ENCODE results near the gene MAD2L1. TPM values are rescaled to one million over a fixed set of nuclear protein-coding genes. Genes with fewer than 3 reads are reported as not detected.

MAD2L1 gene
- total RNA-seq (2012; rRNA removed) (13.6 and 32.2 TPM in 2 replicates), polyA plus RNA-seq (2012; rRNA removed) (15.2 and 19.0 TPM in 2 replicates), Bru-seq, nascent RNA (percentile 51 among the genes with signal in this experiment), BruChase-seq, experiment 1, labeled RNA remaining after a 6-hour chase (percentile 53 among the genes with signal in this experiment), BruChase-seq, experiment 2, labeled RNA remaining after a 2-hour chase (percentile 43 among the genes with signal in this experiment)
- polyA plus RNA-seq (2012; cell fraction: cytosol; rRNA removed) = 1.3 and 2.1 TPM in 2 replicates
- polyA plus RNA-seq (2012; cell fraction: nucleus; rRNA removed; ENCODE audit: low replicate concordance) = 0.81 and 3.5 TPM in 2 replicates
- long read RNA-seq, full-length matches to known transcripts = 19 of 19 reads
- long read RNA-seq, partial matches to known transcripts = 0 of 19 reads
- long read RNA-seq, other reads (novel, unspliced or antisense) = 0 of 19 reads

- H2AK5ac ChIP-seq (ENCODE audit: low read depth, low read length) = peak within 1 kb of the TSS; percentile 76
- H2BK20ac ChIP-seq (ENCODE audit: low read depth, low read length) = peak within 1 kb of the TSS; percentile 63
- peak within 1 kb of the TSS; percentile 96 for H3K56ac ChIP-seq (ENCODE audit: extremely low read depth, insufficient read depth, low read length)
- H2BK15ac ChIP-seq (ENCODE audit: low read depth, low read length) = peak within 1 kb of the TSS; percentile 49; the same call in 2 of the 3 replicates
- H4K20me1 ChIP-seq (ENCODE audit: insufficient read depth, low read length) = no peaks in the 10 kb centered on the region
- peak within 1 kb of the TSS; percentile 97 for H3K14ac ChIP-seq (replicated peaks; ENCODE audit: low read depth, low read length)
- intact Hi-C loops (cut with micrococcal nuclease) (no loop called here), dilution Hi-C loops (cut with HindIII; ENCODE audit: low sequenced_read_pairs, unreplicated experiment) (no loop called here), in situ Hi-C loops (cut with MboI; ENCODE audit: low sequenced_read_pairs) (no loop called here)
- H4K5ac ChIP-seq (ENCODE audit: low read depth, low read length) = peak within 1 kb of the TSS; percentile 62
- H3K27ac ChIP-seq (ENCODE audit: insufficient read depth, low read length) = peak within 1 kb of the TSS; percentile 94
- H3K4me3 ChIP-seq (ENCODE audit: insufficient read depth, low read depth, low read length) = peak within 1 kb of the TSS; percentile 64
- peak within 1 kb of the TSS; percentile 80 for H4K91ac ChIP-seq (ENCODE audit: insufficient read depth, low read depth, low read length)
- H3K23ac ChIP-seq (ENCODE audit: low read depth, low read length) = peak within 1 kb of the TSS; percentile 93
- ChIA-PET POLR2A (ENCODE audit: unreplicated experiment) (interaction anchor here (0.5 kb wide), 1 partner anchor 1273 kb away, joined by 3 read pairs; no protein-coding TSS in a partner anchor), CTCF (interaction anchor here (0.6 kb wide), 1 partner anchor 534 kb away, joined by 3 read pairs; no protein-coding TSS in a partner anchor)
- BruUV-seq (replicated peaks) = no TSS peak
- 0% methylated on average over 31 of the region's 65 CpGs; no CpG with 5 or more reads in 1 of the 2 experiments for WGBS, 2 experiments (ENCODE audit: extremely low coverage in 2 of 2, insufficient read length in 1 of 2)
- peak within 1 kb of the TSS; percentile 77 for H2BK5ac ChIP-seq (ENCODE audit: low read depth, low read length, poor library complexity, severe bottlenecking)
- H4K8ac ChIP-seq (ENCODE audit: low read depth in 2 of 2, low read length in 2 of 2) = peak within 1 kb of the TSS; percentile 65 to 96
- ATAC-seq (ENCODE audit: low read depth) = peak; percentile 93
- DNase-seq = peak; percentile 98
- no peaks in the 10 kb centered on the region for H3K9me3 ChIP-seq (ENCODE audit: control insufficient read depth, insufficient read depth, low read length)
- H3K4me2 ChIP-seq (ENCODE audit: low read depth, low read length) = peak within 1 kb of the TSS; percentile 84
- H3K36me3 ChIP-seq (ENCODE audit: control insufficient read depth, insufficient read depth, low read length) = no peaks in the 10 kb centered on the region
- peak within 1 kb of the TSS; percentile 75 for H3K4ac ChIP-seq (ENCODE audit: low read depth, low read length)
- no peaks in the 10 kb centered on the region for H3K27me3 ChIP-seq (ENCODE audit: control insufficient read depth, insufficient read depth, low read length)
- peak within 1 kb of the TSS; percentile 83 for H2AFZ ChIP-seq (replicated peaks; ENCODE audit: low read length, poor library complexity)
- H2BK120ac ChIP-seq (ENCODE audit: low read depth, low read length) = peak within 1 kb of the TSS; percentile 69
- peak within 1 kb of the TSS; percentile 60 for H3K18ac ChIP-seq (ENCODE audit: low read depth, low read length)
- H3K9ac ChIP-seq (ENCODE audit: low read depth, low read length) = peak within 1 kb of the TSS; percentile 91
- H3K79me1 ChIP-seq (ENCODE audit: low read depth in 1 of 2, low read length in 2 of 2) = peaks cover 21 to 43% of the 10 kb centered on the region in 2 experiments
- peaks cover 4% of the 10 kb centered on the region; the same call in 1 of the 2 replicates for H3K9me1 ChIP-seq (ENCODE audit: insufficient read depth, low read length)
- peaks cover 9% of the 10 kb centered on the region for H3K4me1 ChIP-seq (ENCODE audit: control insufficient read depth, insufficient read depth, low read length)
- peak within 1 kb of the TSS; percentile 38 for H2AK9ac ChIP-seq (replicated peaks; ENCODE audit: low read depth, low read length, poor library complexity)
- TF ChIP-seq FOS (IDR thresholded peaks at IDR 0.05; ENCODE audit: low read depth, low read length) (no peak), USF2 (IDR thresholded peaks at IDR 0.05; ENCODE audit: low read depth, low read length) (peak; percentile 91), MAFK (IDR thresholded peaks at IDR 0.05; ENCODE audit: low read depth, low read length) (peak; percentile 25; the same call in 1 of the 2 replicates), POLR2A (IDR thresholded peaks at IDR 0.05; ENCODE audit: low read depth, low read length) (peak; percentile 91), ELK1 (IDR thresholded peaks at IDR 0.05; ENCODE audit: borderline replicate concordance, low read depth, low read length) (no peak), RAD21 (IDR thresholded peaks at IDR 0.05; ENCODE audit: low read length) (no peak), CHD1 (IDR thresholded peaks at IDR 0.05; ENCODE audit: low read depth, low read length) (no peak), RFX5 (IDR thresholded peaks at IDR 0.05; ENCODE audit: low read depth, low read length) (no peak), CTCF (conservative IDR thresholded peaks at IDR 0.05; ENCODE audit: low read depth, low read length) (no peak), MAZ (IDR thresholded peaks at IDR 0.05; ENCODE audit: borderline replicate concordance, low read depth, low read length) (peak; percentile 61; the same call in 1 of the 2 replicates), MXI1 (IDR thresholded peaks at IDR 0.05; ENCODE audit: borderline replicate concordance, low read depth, low read length) (peak; percentile 100)
Observed at GRCh38 chr4:120066517-120067340, at the start of gene MAD2L1. TSS of gene MAD2L1 (minus strand) at chr4:120066848. CDS start at chr4:120066734, 114 bp downstream.

Data from IMR-90 (cell line).